DND-41 (cell line): Measurements from ENCODE around the gene TBL1XR1.
A peak's percentile ranks its signal among the peaks of the same experiment; 100 is the strongest.

ENCODE experiments used
- ATAC-seq: fragments of 200-7000 bp; cut with Tn5 transposase; 3 replicates; pipeline ENCODE4 v1.9.1; 2021; ENCODE audit warnings: low read depth; ENCODE audit not compliant: insufficient read depth
- DNase-seq: peaks from one replicate; pipeline ENCODE4 v3.0.0-alpha.2; 2020
- H2AFZ ChIP-seq: 2 replicates; pipeline ENCODE4 v1.6.0; 2012; ENCODE audit warnings: low read depth, low read length
- H3K27ac ChIP-seq: 2 replicates; pipeline ENCODE4 v1.5.1; 2012; ENCODE audit warnings: low read length, inconsistent platforms
- H3K27me3 ChIP-seq: fragments of 200-600 bp; sonication (generic); 2 replicates; pipeline ENCODE4 v1.6.0; 2012; ENCODE audit warnings: low read length, mild to moderate bottlenecking, inconsistent platforms; ENCODE audit not compliant: insufficient read depth, poor library complexity
- H3K36me3 ChIP-seq: 2 replicates; pipeline ENCODE4 v1.5.1; 2012; ENCODE audit warnings: low read length, inconsistent platforms; ENCODE audit not compliant: insufficient read depth
- H3K4me1 ChIP-seq: 2 replicates; pipeline ENCODE4 v1.5.1; 2012; ENCODE audit warnings: mild to moderate bottlenecking, low read length; ENCODE audit not compliant: insufficient read depth
- H3K4me2 ChIP-seq: 2 replicates; pipeline ENCODE4 v1.6.0; 2012; ENCODE audit warnings: mild to moderate bottlenecking, moderate library complexity, low read length, inconsistent platforms; ENCODE audit not compliant: insufficient read depth
- H3K4me3 ChIP-seq, 2 experiments: fragments of 200-600 bp in 1 of 2; shearing (Covaris generic) in 1 of 2; 2 replicates each; pipeline ENCODE4 v1.5.1; 2012 to 2016; ENCODE audit warnings: inconsistent platforms in 2 of 2, low read length in 2 of 2, mild to moderate bottlenecking in 2 of 2, low read depth in 1 of 2, moderate library complexity in 1 of 2
- H3K79me2 ChIP-seq: 2 replicates; pipeline ENCODE4 v1.6.0; 2012; ENCODE audit warnings: low read length, inconsistent platforms; ENCODE audit not compliant: insufficient read depth
- H3K9ac ChIP-seq: 2 replicates; pipeline ENCODE4 v1.6.0; 2012; ENCODE audit warnings: low read depth, mild to moderate bottlenecking, inconsistent platforms, low read length, moderate library complexity
- H3K9me3 ChIP-seq: 2 replicates; pipeline ENCODE4 v1.5.1; 2012; ENCODE audit warnings: low read length, moderate library complexity, mild to moderate bottlenecking, inconsistent platforms; ENCODE audit not compliant: insufficient read depth, severe bottlenecking
- H4K20me1 ChIP-seq: 2 replicates; pipeline ENCODE4 v1.6.0; 2012; ENCODE audit warnings: low read length; ENCODE audit not compliant: insufficient read depth
- CTCF ChIP-seq: IDR thresholded peaks from 2 replicates; pipeline ENCODE4 v1.5.1; 2012; ENCODE audit warnings: borderline replicate concordance, low read length, moderate library complexity, mild to moderate bottlenecking; ENCODE audit not compliant: poor library complexity, severe bottlenecking; ENCODE audit errors: extremely low read depth
- EZH2 ChIP-seq: IDR thresholded peaks from 3 replicates; pipeline ENCODE4 v1.6.1; 2012; ENCODE audit warnings: borderline replicate concordance, low read depth, mild to moderate bottlenecking, moderate library complexity, low read length, inconsistent platforms; ENCODE audit not compliant: severe bottlenecking

The TBL1XR1 gene

GRCh38 chr3:177213801-177214535, 16.7 kb upstream of the TBL1XR1 start:
- Histone ChIP-seq H3K4me2 (no peak overlapping the region), H3K4me1 (no peaks in the 10 kb centered on the region), H3K27me3 (no peaks in the 10 kb centered on the region), H3K4me3 (no peak overlapping the region), H3K79me2 (no peaks in the 10 kb centered on the region), H3K9me3 (no peaks in the 10 kb centered on the region), H3K9ac (no peak overlapping the region), H4K20me1 (no peaks in the 10 kb centered on the region), H3K36me3 (no peaks in the 10 kb centered on the region), H3K27ac (no peak overlapping the region), H2AFZ (no peak overlapping the region)
- DNase-seq (no peak), ATAC-seq (no peak)
- TF ChIP-seq EZH2, result no peak
- TF ChIP-seq CTCF, result no peak

GRCh38 chr3:177212756-177213155, 15.5 kb upstream of the TBL1XR1 start:
- H3K36me3 ChIP-seq, result no peaks in the 10 kb centered on the region
- H3K4me1 ChIP-seq, result no peaks in the 10 kb centered on the region
- ATAC-seq, result no peak
- H4K20me1 ChIP-seq, result no peaks in the 10 kb centered on the region
- no peak overlapping the region for H3K4me3 ChIP-seq
- H3K9me3 ChIP-seq, result no peaks in the 10 kb centered on the region
- no peak overlapping the region for H3K9ac ChIP-seq
- no peak overlapping the region for H3K27ac ChIP-seq
- TF ChIP-seq CTCF (no peak), EZH2 (no peak)
- H3K4me2 ChIP-seq, result no peak overlapping the region
- no peaks in the 10 kb centered on the region for H3K27me3 ChIP-seq
- no peaks in the 10 kb centered on the region for H3K79me2 ChIP-seq
- DNase-seq, result no peak
- no peak overlapping the region for H2AFZ ChIP-seq

- ATAC-seq, result peak; percentile 64; the same call in 2 of the 3 replicates
- no peak overlapping the region for H2AFZ ChIP-seq
- no peak for TF ChIP-seq EZH2
- TF ChIP-seq CTCF, result no peak
Measured at GRCh38 chr3:177212278-177212610, 15.0 kb upstream of the TBL1XR1 start.

More at GRCh38 chr3:177212278-177212610, 15.0 kb upstream of the TBL1XR1 start:
- DNase-seq, result no peak
- no peak overlapping the region for H3K9ac ChIP-seq
- no peaks in the 10 kb centered on the region for H3K4me1 ChIP-seq
- H3K4me2 ChIP-seq, result no peak overlapping the region
- H3K9me3 ChIP-seq, result no peaks in the 10 kb centered on the region
- no peak overlapping the region for H3K27ac ChIP-seq
- H3K4me3 ChIP-seq, result no peak overlapping the region
- H3K36me3 ChIP-seq, result no peaks in the 10 kb centered on the region
- no peaks in the 10 kb centered on the region for H3K27me3 ChIP-seq
- no peaks in the 10 kb centered on the region for H3K79me2 ChIP-seq
- no peaks in the 10 kb centered on the region for H4K20me1 ChIP-seq
